Stomach (tissue), 9 donors: Measurements from ENCODE around the gene EML6. TPM values are rescaled to one million over a fixed set of nuclear protein-coding genes. Genes with fewer than 3 reads are reported as not detected.

Experiments used
- DNase-seq, 2 donors: peaks; one replicate each; pipeline versions ENCODE4 v3.0.0 to v3.0.0-alpha.2; 2013 to 2019
- H3K27ac ChIP-seq, 5 donors: fragments of 200-600 bp in 4 of 5; sonication (generic) in 4 of 5; one replicate each; pipeline ENCODE4 v1.5.1; 2013 to 2019; ENCODE audit warnings: mild to moderate bottlenecking in 1 of 5, moderate library complexity in 1 of 5
- H3K27me3 ChIP-seq, 3 donors: fragments of 200-600 bp; sonication (generic); one replicate each; pipeline ENCODE4 v1.5.1; 2017 to 2019; ENCODE audit warnings: mixed run types in 1 of 3
- H3K36me3 ChIP-seq, 4 donors: fragments of 200-600 bp; sonication (generic); 1 replicate in 3 of 4; 2 replicates in 1 of 4; pipeline ENCODE4 v1.5.1; 2016 to 2019
- H3K4me1 ChIP-seq, 4 donors: fragments of 200-600 bp; sonication (generic); one replicate each; pipeline ENCODE4 v1.5.1; 2016 to 2019
- H3K4me3 ChIP-seq, 4 donors: fragments of 200-600 bp; sonication (generic) in 3 of 4; one replicate each; pipeline ENCODE4 v1.5.1; 2016 to 2019; ENCODE audit warnings: mild to moderate bottlenecking in 1 of 4
- H3K9me3 ChIP-seq, 4 donors: fragments of 200-600 bp; sonication (generic); one replicate each; pipeline ENCODE4 v1.5.1; 2016 to 2019
- EP300 ChIP-seq: sonication (generic); formaldehyde crosslinking; IDR thresholded peaks from one replicate; pipeline ENCODE4 v1.6.1; 2017; ENCODE audit warnings: antibody characterized with exemption
- POLR2A ChIP-seq, 4 donors: fragments of 450-650 bp; IDR thresholded peaks; one replicate each; pipeline ENCODE4 v1.6.1; 2016; ENCODE audit warnings: antibody characterized with exemption in 4 of 4, control low read depth in 2 of 4, mild to moderate bottlenecking in 1 of 4, moderate library complexity in 1 of 4
- POLR2AphosphoS5 ChIP-seq, 3 donors: sonication (generic); formaldehyde crosslinking; IDR thresholded peaks; one replicate each; pipeline ENCODE4 v1.6.1; 2016; ENCODE audit warnings: antibody characterized with exemption in 3 of 3
- WGBS, 5 donors: extraction: QIAGEN DNeasy Blood & Tissue Kit in 3 of 5; methylation state at CpG; one replicate each; pipeline versions ENCODE4 v1.1.5 to v1.1.7; 2013 to 2018; 5-methylcytosine and 5-hydroxymethylcytosine counted together
- intact Hi-C: fragments of 100-400 bp; cut with DNase I; formaldehyde crosslinking; loops from one replicate; pipeline ENCODE4 v1.15.1; 2023; ENCODE audit warnings: low total_unique reads
- polyA plus RNA-seq, 3 donors: library from polyadenylated mRNA; stranded (reverse); fragments of 200-250 nt; gene quantifications; one replicate each; pipeline ENCODE4 v1.2.3, GENCODE V29; 2013
- total RNA-seq, 5 donors: library from RNA; depleted of rRNA; stranded (reverse); fragments of >200 nt; gene quantifications; one replicate each; pipeline versions ENCODE4 v1.1.0 to v1.2.3, GENCODE V29; 2014 to 2016
- TF ChIP-seq, protein P1 (sequence below), 7 experiments: fragments of 450-650 bp in 4 of 7; fragments of 200-600 bp in 3 of 7; sonication (generic) in 3 of 7; IDR thresholded peaks; one replicate each; pipeline ENCODE4 v1.5.1; 2016 to 2019; ENCODE audit warnings: antibody characterized with exemption in 7 of 7, control low read depth in 2 of 7, mild to moderate bottlenecking in 1 of 7
- donor health status: healthy with polysubstance abuse.
- donor health status: Bipolar disorder and iron deficiency.
- donor health status: healthy.

Gene EML6
- total and polyA plus RNA-seq, 8 donors: 0.45 to 10.1 (median 1.8) TPM; not detected in 1

DNA sequence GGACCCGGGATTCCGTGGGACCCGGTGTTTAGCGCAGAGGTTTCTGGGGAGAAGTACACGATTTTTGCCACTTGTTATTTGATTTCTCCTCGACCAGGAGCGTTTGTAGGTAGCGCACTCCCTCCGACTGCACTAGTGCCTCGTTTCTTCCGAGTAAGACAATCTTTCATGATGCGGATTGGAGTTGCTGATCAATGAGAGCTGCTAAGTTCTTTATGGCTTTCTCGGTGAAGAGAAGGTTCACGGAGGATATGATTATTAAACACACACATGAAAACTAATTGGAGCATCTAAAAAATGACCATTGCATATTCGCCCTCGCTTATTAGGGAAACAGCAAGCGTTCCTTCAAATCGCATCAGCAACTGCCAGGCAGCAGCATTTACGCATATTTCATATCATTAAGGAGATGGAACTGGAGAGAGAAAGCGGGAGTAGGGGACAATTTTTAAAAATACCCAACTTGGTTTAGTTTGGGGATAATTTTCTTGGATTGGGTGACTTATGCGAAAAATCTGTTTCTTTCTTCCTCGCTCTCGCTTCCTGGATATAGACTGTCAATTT is 616 bp downstream of the EML6 start:
- 0 to 1% (median 0%) methylated on average over 22 to 23 of the region's 23 CpGs for WGBS, 5 donors
- H3K27ac ChIP-seq: peak overlapping the region; percentile 35 to 87 (median 84)
- TF ChIP-seq POLR2AphosphoS5 (IDR thresholded peaks at IDR 0.05): no peak
- no peak for TF ChIP-seq POLR2A (IDR thresholded peaks at IDR 0.05)
- TF ChIP-seq EP300: no peak
- TF ChIP-seq, protein P1, sequence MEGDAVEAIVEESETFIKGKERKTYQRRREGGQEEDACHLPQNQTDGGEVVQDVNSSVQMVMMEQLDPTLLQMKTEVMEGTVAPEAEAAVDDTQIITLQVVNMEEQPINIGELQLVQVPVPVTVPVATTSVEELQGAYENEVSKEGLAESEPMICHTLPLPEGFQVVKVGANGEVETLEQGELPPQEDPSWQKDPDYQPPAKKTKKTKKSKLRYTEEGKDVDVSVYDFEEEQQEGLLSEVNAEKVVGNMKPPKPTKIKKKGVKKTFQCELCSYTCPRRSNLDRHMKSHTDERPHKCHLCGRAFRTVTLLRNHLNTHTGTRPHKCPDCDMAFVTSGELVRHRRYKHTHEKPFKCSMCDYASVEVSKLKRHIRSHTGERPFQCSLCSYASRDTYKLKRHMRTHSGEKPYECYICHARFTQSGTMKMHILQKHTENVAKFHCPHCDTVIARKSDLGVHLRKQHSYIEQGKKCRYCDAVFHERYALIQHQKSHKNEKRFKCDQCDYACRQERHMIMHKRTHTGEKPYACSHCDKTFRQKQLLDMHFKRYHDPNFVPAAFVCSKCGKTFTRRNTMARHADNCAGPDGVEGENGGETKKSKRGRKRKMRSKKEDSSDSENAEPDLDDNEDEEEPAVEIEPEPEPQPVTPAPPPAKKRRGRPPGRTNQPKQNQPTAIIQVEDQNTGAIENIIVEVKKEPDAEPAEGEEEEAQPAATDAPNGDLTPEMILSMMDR (IDR thresholded peaks at IDR 0.05): no peak

DNA sequence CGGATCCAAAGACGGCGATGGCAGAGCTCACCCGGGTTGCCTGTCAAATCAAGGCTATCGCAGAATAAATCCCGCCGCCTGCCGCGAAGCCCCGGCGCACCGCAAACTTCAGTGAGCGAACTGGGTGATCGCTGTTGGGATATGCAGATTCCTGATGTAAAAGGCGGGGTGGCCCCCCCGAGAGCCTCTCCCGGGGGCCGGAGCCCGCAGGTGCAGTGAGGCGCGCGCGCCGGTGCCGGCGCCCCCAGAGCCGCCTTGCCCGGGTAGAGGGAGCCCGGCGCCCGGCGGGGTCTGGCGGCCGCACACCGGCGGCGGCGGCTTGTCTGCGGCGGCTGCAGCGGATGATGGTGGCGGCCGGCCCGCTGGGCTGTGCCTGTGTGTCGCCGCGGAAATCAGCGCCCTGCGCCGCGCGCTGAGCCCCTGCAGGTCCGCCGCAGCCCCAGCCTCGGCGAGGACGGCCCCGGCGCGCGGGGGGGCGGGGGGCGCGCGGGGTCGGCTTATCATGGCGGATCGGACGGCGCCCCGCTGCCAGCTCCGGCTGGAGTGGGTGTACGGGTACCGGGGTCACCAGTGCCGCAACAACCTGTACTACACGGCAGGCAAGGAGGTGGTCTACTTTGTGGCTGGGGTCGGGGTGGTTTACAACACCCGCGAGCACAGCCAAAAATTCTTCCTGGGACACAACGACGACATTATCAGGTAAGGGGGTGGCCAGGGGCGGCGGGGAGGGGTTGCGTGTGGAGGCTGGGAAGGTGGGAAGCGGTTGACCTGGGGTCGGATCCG is 1.3 kb downstream of the EML6 start:
- 2 to 5% (median 3%) methylated on average over 40 to 87 of the region's 87 CpGs for WGBS, 5 donors
- peaks cover 0 to 20% (median 11%) of the 10 kb centered on the region in 3 donors for H3K27me3 ChIP-seq
- H3K4me1 ChIP-seq: peaks cover 7 to 26% (median 22%) of the 10 kb centered on the region in 4 donors
- peak overlapping the region; percentile 73 to 85 (median 80) for H3K4me3 ChIP-seq
- TF ChIP-seq POLR2AphosphoS5 (IDR thresholded peaks at IDR 0.05) (no peak), POLR2A (IDR thresholded peaks at IDR 0.05) (no peak), EP300 (no peak)
- TF ChIP-seq, protein P1 (IDR thresholded peaks at IDR 0.05): no peak
- H3K9me3 ChIP-seq: no peaks in the 10 kb centered on the region
- peak; percentile 38 to 73 for DNase-seq
- intact Hi-C loops: no loop called here
- H3K27ac ChIP-seq: peak overlapping the region in 1 of 5 donors; percentile 87
- H3K36me3 ChIP-seq: no peaks in the 10 kb centered on the region

More for the DNA sequence above, 616 bp downstream of the EML6 start:
- DNase-seq: peak in 1 of 2 donors; percentile 32
- Histone ChIP-seq H3K36me3 (no peaks in the 10 kb centered on the region), H3K9me3 (no peaks in the 10 kb centered on the region), H3K27me3 (peaks cover 0 to 20% (median 11%) of the 10 kb centered on the region in 3 donors), H3K4me3 (peak overlapping the region; percentile 73 to 85 (median 80)), H3K4me1 (peaks cover 7 to 26% (median 22%) of the 10 kb centered on the region in 4 donors)
- intact Hi-C loops: no loop called here

DNA sequence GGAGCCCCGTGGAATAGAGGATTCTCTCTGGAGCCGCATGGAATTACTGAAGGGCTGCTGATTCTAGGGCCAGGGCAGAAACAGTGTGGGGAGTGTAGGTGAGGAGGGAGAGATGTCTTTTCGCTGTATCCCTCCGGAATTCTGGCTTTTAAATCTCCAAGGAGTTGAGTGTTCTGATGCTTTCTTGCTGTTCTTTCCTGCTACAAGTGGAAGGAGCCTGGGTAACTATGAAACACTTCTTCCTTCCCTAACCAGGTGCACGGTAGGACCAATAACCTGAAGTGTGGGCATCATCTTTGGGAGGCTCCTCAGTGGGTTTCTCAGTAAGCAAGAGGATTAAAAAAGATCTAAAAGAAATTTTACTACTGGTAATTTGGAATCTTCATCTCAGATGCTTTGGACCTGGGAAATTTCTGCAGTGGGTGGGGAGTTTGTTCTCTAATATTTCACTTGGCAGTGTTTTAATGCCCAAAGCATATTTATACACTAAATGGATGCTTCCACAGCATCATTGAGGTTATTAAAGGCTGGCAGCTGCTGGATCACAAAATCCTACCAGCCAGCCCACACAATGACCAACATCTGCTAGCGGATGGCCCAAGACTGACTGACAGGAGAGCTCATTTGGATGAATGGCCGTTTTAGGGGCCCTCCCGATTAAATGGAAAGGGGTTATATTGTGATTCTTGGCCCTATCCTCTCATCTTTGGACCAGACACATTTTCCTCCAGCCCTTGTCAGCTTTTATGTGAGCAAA is 2.1 kb downstream of the EML6 start:
- TF ChIP-seq POLR2A (IDR thresholded peaks at IDR 0.05): no peak
- TF ChIP-seq POLR2AphosphoS5 (IDR thresholded peaks at IDR 0.05): no peak
- 52 to 63% (median 55%) methylated on average over 8 of the region's 8 CpGs for WGBS, 5 donors
- Histone ChIP-seq H3K9me3 (no peaks in the 10 kb centered on the region), H3K4me1 (peaks cover 7 to 26% (median 22%) of the 10 kb centered on the region in 4 donors), H3K27ac (no peak overlapping the region), H3K27me3 (peaks cover 0 to 20% (median 11%) of the 10 kb centered on the region in 3 donors), H3K36me3 (no peaks in the 10 kb centered on the region), H3K4me3 (peak overlapping the region; percentile 73 to 85 (median 80))
- intact Hi-C loops: no loop called here
- no peak for DNase-seq

DNA sequence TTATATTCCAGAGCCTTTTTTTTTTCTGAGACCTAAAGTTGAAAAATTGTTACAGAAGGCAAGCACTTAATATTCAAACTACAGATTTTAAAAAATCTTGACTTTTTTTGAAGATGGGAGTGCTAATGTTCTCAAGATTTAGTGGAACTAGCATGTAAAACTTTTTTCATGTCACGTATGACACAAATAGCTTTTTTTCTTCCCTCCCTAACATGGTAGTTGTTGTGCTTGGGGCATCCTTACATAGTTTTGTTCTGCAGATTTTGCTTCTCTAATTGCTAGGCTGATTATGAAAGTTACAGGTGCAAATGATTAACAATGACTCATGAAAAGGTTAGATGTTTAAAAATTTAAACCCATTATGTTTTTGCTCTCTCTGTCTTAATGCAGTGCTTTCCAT is 3.0 kb downstream of the EML6 start:
- TF ChIP-seq POLR2AphosphoS5 (IDR thresholded peaks at IDR 0.05) (no peak), POLR2A (IDR thresholded peaks at IDR 0.05) (no peak), EP300 (no peak)
- TF ChIP-seq, protein P1 (IDR thresholded peaks at IDR 0.05): no peak
- intact Hi-C loops: no loop called here
- H3K27me3 ChIP-seq: peaks cover 0 to 20% (median 11%) of the 10 kb centered on the region in 3 donors
- H3K36me3 ChIP-seq: no peaks in the 10 kb centered on the region
- no peak for DNase-seq
- no peak overlapping the region for H3K27ac ChIP-seq
- H3K4me1 ChIP-seq: peaks cover 7 to 26% (median 22%) of the 10 kb centered on the region in 4 donors
- H3K9me3 ChIP-seq: no peaks in the 10 kb centered on the region
- no peak overlapping the region for H3K4me3 ChIP-seq
- 90 to 96% (median 94%) methylated on average over 1 of the region's 1 CpG for WGBS, 5 donors
